Peyer's patch (tissue), 4 donors: ENCODE results near the gene MYOZ2. TPM values are rescaled to one million over a fixed set of nuclear protein-coding genes. Genes with fewer than 3 reads are reported as not detected.
A peak's percentile ranks its signal among the peaks of the same experiment; 100 is the strongest.

Source experiments
- DNase-seq, 3 donors: peaks; one replicate each; pipeline ENCODE4 v3.0.0-alpha.2; 2017 to 2019
- H3K27ac ChIP-seq, 4 donors: fragments of 200-600 bp; sonication (generic); one replicate each; pipeline ENCODE4 v1.5.1; 2016 to 2019
- H3K27me3 ChIP-seq, 2 donors: fragments of 200-600 bp; sonication (generic); one replicate each; pipeline ENCODE4 v1.5.1; 2019
- H3K36me3 ChIP-seq, 3 donors: fragments of 200-600 bp; sonication (generic); one replicate each; pipeline ENCODE4 v1.5.1; 2016 to 2019
- H3K4me1 ChIP-seq, 4 donors: fragments of 200-600 bp; sonication (generic); one replicate each; pipeline ENCODE4 v1.5.1; 2016 to 2019
- H3K4me3 ChIP-seq, 4 donors: fragments of 200-600 bp; sonication (generic); 1 replicate in 3 of 4; 2 replicates in 1 of 4; pipeline ENCODE4 v1.5.1; 2016 to 2019; ENCODE audit warnings: mild to moderate bottlenecking in 1 of 4
- H3K9me3 ChIP-seq, 4 donors: fragments of 200-600 bp; sonication (generic); one replicate each; pipeline ENCODE4 v1.5.1; 2016 to 2019; ENCODE audit warnings: mild to moderate bottlenecking in 1 of 4
- CTCF ChIP-seq, 6 experiments: fragments of 450-650 bp in 4 of 6; fragments of 200-600 bp in 2 of 6; sonication (generic) in 1 of 6; IDR thresholded peaks; one replicate each; pipeline ENCODE4 v1.5.1; 2017 to 2019; ENCODE audit warnings: antibody characterized with exemption in 6 of 6, mild to moderate bottlenecking in 3 of 6, moderate library complexity in 1 of 6
- POLR2A ChIP-seq, 2 donors: fragments of 450-650 bp; IDR thresholded peaks; one replicate each; pipeline ENCODE4 v1.5.1; 2017; ENCODE audit warnings: antibody characterized with exemption in 2 of 2, mild to moderate bottlenecking in 2 of 2, moderate library complexity in 2 of 2
- total RNA-seq, 4 donors: library from RNA; depleted of rRNA; stranded (reverse); fragments of >200 nt; gene quantifications; one replicate each; pipeline ENCODE4 v1.1.0, GENCODE V29; 2016

Gene MYOZ2
- total RNA-seq = not detected

- no peak for DNase-seq
- no peak within 1 kb of the TSS for H3K27ac ChIP-seq
- no peak for TF ChIP-seq CTCF (IDR thresholded peaks at IDR 0.05)
- no peak for TF ChIP-seq POLR2A (IDR thresholded peaks at IDR 0.05)
- no peaks in the 10 kb centered on the region for H3K36me3 ChIP-seq
- H3K27me3 ChIP-seq = no peaks in the 10 kb centered on the region
- H3K9me3 ChIP-seq = no peaks in the 10 kb centered on the region
- H3K4me3 ChIP-seq = no peak within 1 kb of the TSS
- H3K4me1 ChIP-seq = peaks cover 0 to 4% (median 0%) of the 10 kb centered on the region in 4 donors
These were observed at the start of gene MYOZ2 for GRCh38 chr4:119135721-119136121. MYOZ2 (plus strand) TSS chr4:119135832; CDS start chr4:119136526, 694 bp downstream.

- Histone ChIP-seq H3K9me3 (no peaks in the 10 kb centered on the region), H3K27ac (peak overlapping the region in 1 of 4 donors; percentile 50)
- no peak for DNase-seq
These were observed 48.5 kb upstream of the MYOZ2 start for GRCh38 chr4:119087121-119087520.

GRCh38 chr4:119087656-119088055 is 48.0 kb upstream of the MYOZ2 start:
- TF ChIP-seq CTCF (IDR thresholded peaks at IDR 0.05) (no peak), POLR2A (IDR thresholded peaks at IDR 0.05) (no peak)
- DNase-seq = no peak
- H3K4me3 ChIP-seq = no peak overlapping the region
- no peaks in the 10 kb centered on the region for H3K9me3 ChIP-seq
- peak overlapping the region in 1 of 4 donors; percentile 50 for H3K27ac ChIP-seq
- H3K36me3 ChIP-seq = no peaks in the 10 kb centered on the region
- H3K27me3 ChIP-seq = no peaks in the 10 kb centered on the region
- peaks cover 0 to 13% (median 0%) of the 10 kb centered on the region in 4 donors for H3K4me1 ChIP-seq

More at GRCh38 chr4:119087121-119087520, 48.5 kb upstream of the MYOZ2 start:
- H3K36me3 ChIP-seq = no peaks in the 10 kb centered on the region
- H3K4me1 ChIP-seq = peaks cover 0 to 13% (median 0%) of the 10 kb centered on the region in 4 donors
- H3K4me3 ChIP-seq = no peak overlapping the region
- no peaks in the 10 kb centered on the region for H3K27me3 ChIP-seq
- TF ChIP-seq CTCF (IDR thresholded peaks at IDR 0.05) = peak in 4 of 6 experiments; percentile 18 to 67 (median 49)
- no peak for TF ChIP-seq POLR2A (IDR thresholded peaks at IDR 0.05)

GRCh38 chr4:119093042-119093827 is 42.4 kb upstream of the MYOZ2 start:
- Histone ChIP-seq H3K9me3 (no peaks in the 10 kb centered on the region), H3K4me3 (no peak overlapping the region), H3K27ac (peak overlapping the region in 1 of 4 donors; percentile 5), H3K36me3 (no peaks in the 10 kb centered on the region), H3K27me3 (no peaks in the 10 kb centered on the region), H3K4me1 (no peaks in the 10 kb centered on the region)
- no peak for TF ChIP-seq CTCF (IDR thresholded peaks at IDR 0.05)
- no peak for TF ChIP-seq POLR2A (IDR thresholded peaks at IDR 0.05)
- no peak for DNase-seq

- TF ChIP-seq POLR2A (IDR thresholded peaks at IDR 0.05) (no peak), CTCF (IDR thresholded peaks at IDR 0.05) (no peak)
- Histone ChIP-seq H3K4me1 (no peaks in the 10 kb centered on the region), H3K36me3 (no peaks in the 10 kb centered on the region), H3K4me3 (no peak overlapping the region), H3K27ac (peak overlapping the region in 1 of 4 donors; percentile 17), H3K9me3 (no peaks in the 10 kb centered on the region), H3K27me3 (no peaks in the 10 kb centered on the region)
- no peak for DNase-seq
These were observed 38.2 kb upstream of the MYOZ2 start for GRCh38 chr4:119097282-119097900.
